Astrocyte (in vitro differentiated cells and primary cell): ENCODE data around the gene FRMD4A.

Experiments used
- CTCF ChIP-seq: IDR thresholded peaks from 2 replicates; pipeline ENCODE4 v1.5.1; 2011; ENCODE audit warnings: low read depth, mild to moderate bottlenecking, inconsistent platforms, low read length, moderate library complexity; ENCODE audit not compliant: insufficient read depth
- EZH2 ChIP-seq: IDR thresholded peaks from 2 replicates; pipeline ENCODE4 v1.6.1; 2012; ENCODE audit warnings: mild to moderate bottlenecking, low read length, inconsistent platforms; ENCODE audit not compliant: insufficient read depth

GRCh38 chr10:14171336-14171735 is 159.4 kb downstream of the FRMD4A start:
- TF ChIP-seq CTCF, result no peak
- TF ChIP-seq EZH2, result no peak
